Stimulated activated CD4-positive, alpha-beta T cell treated with anti-CD3 and anti-CD28 coated beads, Interleukin-12 subunit alpha, Interleukin-12 subunit beta, amount 100 ng/mL, for 4 hours (primary cell): ENCODE measurements around the gene ARL6IP6.
A peak's percentile ranks its signal among the peaks of the same experiment; 100 is the strongest.
"Not testable (repeated sequence)": the region's sequence is repeated elsewhere in the genome, so short reads cannot be mapped to it uniquely, and the experiment has no call there.

Experiments
- DNase-seq: peaks from one replicate; pipeline ENCODE4 v3.0.0-alpha.2; 2020

ARL6IP6 gene

GRCh38 chr2:152718076-152718908 lies at the start of gene ARL6IP6:
Gene ARL6IP6, plus strand, starts transcription at chr2:152718620. Its CDS starts 5 bp downstream, at chr2:152718625.
- peak; percentile 90 for DNase-seq

DNA sequence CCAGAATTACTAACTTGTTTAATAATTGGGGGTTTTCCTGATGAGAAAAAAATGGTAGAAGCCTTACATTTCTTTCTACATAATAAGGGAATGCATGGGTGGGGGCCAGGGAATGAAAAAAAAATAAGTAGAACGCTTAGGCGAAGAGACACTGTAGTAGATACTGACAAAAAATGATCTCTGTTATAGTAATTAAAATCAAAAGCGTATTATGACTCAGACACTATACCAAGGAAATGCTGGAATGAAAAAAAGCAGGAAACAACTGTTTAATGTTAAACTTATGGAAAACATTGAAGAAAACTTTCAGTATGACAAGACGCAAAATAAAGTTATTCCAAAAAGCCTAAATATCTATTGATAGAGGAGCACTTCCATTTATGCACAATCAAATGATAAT lies 44.1 kb upstream of the ARL6IP6 start:
- no peak for DNase-seq

DNA sequence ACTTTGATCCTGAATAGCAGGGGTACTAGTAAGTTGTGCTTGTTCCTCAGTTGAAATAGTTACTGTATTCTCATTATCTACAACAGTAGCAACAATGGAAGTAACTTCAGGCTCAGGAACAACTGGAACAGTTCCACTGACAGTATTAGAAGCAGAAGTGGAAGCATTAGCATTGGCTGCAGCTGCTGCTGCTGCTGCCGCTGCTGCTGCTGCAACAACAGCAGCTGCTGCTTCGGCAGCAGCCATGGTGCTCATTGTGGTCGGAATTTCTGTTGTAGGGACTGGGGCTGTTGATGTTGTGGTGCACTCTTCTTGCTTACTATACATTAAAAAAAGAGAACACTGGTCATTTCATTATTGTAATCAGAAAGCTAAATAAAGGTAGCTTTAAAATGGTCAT lies 42.0 kb upstream of the ARL6IP6 start:
- DNase-seq, result no peak

DNA sequence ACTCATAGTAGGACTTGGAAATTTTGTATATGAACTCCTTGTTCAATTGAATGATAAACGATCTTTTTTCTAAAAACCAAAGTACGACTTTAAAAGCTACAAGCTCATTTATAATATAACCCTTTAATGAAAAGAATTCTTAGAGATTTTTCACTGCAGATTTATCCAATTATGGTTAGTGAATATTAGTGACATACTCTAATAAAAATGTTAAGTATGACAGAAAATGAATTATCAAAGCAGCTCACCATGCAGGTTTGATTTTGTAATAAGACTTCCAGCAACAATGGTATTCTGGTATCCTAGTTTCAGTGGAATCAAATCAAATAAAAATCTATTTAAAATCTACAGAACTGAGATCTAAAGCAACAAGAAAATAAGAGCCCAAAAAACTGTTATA lies 39.6 kb upstream of the ARL6IP6 start:
- no peak for DNase-seq

DNA sequence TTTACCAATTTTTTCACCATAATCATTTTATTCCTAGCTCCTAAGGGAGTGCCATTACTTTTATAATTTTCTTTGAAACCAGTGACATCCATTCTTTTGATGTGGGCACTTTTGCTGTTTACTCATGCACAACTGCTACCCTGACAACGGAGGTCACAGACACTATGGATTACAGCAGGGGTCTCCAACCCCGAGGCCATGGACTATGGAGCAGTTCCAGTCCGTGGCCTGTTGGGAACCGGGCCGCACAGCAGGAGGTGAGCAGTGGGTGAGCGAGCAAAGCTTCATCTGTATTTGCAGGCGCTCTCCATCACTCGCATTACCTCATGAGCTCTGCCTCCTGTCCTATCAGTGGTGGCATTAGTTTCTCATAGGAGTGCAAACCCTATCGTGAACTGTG lies 35.8 kb upstream of the ARL6IP6 start:
- DNase-seq, result no peak

- no peak for DNase-seq
Measured at GRCh38 chr2:152683400-152683799, 35.0 kb upstream of the ARL6IP6 start.

DNA sequence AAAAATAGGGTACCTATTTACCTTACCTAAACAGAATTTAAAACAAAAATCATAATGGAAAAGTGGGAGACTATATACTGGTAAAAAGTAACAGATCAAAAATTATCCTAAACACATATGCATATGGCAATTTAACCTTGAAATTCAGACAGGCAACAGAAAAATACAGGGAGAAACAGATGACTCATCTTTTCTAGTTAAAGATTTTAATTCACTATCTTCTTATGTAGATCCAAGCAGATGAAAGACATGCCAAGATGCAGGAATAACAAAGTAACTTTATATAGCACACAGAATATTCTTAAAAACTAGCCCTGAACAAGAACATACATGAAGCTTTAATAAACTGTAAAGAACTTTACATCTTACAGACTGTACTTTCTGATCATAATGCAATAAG lies 32.1 kb upstream of the ARL6IP6 start:
- no peak for DNase-seq

GRCh38 chr2:152693033-152693432 lies 25.4 kb upstream of the ARL6IP6 start:
- DNase-seq, result no peak

GRCh38 chr2:152694161-152694661 lies 24.2 kb upstream of the ARL6IP6 start:
- DNase-seq, result no peak

GRCh38 chr2:152695763-152696162 lies 22.7 kb upstream of the ARL6IP6 start:
- DNase-seq, result no peak

- no peak for DNase-seq
Measured at GRCh38 chr2:152696476-152696875, 21.9 kb upstream of the ARL6IP6 start.

- no peak for DNase-seq
Measured at GRCh38 chr2:152701198-152701597, 17.2 kb upstream of the ARL6IP6 start.

DNA sequence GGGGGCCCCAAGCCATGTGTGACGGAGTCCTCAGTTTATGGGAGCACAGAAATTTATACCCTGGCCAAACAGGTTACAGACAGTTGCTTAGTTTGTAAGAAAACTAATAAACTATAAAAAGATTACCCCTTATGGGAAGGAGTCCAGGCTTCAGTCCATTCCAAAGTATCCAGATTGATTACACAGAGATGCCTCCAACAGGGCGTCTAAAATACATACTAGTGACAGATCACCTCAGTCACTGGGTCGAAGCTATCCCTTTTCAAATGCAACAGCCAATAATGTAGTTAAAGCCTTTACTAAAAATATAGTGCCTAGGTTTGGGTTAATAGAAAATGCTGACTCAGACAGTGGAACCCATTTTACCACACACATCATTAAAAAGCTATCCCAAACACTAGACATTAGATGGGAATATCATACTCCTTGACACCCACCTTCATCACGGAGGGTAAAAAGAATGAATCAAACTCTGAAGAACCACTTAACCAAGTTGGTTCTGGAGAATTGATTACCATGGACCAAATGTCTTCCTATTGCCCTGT lies 11.9 kb upstream of the ARL6IP6 start:
- DNase-seq, result no peak

- DNase-seq, result no peak
Measured at GRCh38 chr2:152708742-152709141, 9.7 kb upstream of the ARL6IP6 start.

DNA sequence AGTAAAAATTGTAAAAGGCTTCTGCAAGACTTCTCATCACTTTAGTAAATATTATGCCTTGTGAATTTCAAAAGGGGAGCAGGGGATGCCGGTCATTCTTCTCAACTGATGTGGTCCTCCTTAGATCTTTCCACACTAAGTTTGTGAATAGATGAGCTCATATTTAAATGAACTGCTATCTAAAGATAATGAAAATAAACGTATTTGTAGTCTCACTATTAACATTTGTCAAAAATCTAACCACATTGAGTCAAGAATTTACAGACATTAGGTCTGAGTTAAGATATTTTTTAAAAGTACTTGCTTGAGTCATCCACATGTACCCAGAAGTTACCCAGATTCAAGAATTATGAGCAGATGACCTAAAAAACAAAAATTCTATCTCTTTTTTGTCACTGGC lies 7.7 kb upstream of the ARL6IP6 start:
- DNase-seq, result no peak

DNA sequence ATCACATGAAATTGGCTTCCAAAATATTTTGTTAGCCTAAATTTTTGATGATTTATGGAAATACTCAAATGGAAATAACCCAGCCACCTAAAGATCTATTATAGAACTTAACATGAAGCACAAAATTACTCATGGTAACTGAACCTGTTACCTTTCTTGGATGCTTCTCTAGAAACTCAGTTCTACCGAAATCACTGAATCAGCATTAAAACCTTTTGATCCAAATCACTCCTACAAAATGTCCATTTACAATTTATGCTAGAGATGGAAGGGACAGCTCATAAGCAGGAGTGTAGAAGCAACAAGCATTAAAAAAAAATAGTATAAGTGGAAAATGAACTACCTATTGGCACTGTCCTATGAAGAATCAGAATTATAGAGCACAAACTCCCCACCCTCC lies 3.3 kb upstream of the ARL6IP6 start:
- no peak for DNase-seq

DNA sequence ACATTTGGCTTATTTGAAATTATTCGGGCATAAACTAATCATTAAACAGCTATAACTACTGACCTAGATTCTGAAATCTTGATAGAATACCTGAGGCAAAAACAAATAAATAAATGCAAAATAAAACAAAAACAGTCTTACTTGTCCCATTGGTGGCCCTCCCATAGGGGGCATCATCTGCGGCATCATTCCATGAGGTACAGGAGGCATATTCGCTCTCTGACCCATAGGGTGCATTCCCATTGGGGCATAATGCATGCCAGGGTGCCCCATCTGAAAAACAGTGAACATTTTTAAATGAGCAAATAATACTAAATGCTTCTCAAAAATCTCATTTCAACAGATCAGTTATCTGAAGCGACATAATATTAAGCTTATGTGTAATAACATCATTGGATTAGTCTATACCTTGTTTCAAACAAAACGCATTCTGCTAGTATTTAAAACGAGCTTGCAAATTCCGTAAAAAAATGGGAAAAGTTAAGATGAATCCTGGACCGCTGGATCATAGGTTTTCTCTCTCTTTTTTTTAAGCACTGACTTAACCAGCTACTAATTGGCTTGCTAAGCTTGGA lies 2.5 kb upstream of the ARL6IP6 start:
- no peak for DNase-seq

DNA sequence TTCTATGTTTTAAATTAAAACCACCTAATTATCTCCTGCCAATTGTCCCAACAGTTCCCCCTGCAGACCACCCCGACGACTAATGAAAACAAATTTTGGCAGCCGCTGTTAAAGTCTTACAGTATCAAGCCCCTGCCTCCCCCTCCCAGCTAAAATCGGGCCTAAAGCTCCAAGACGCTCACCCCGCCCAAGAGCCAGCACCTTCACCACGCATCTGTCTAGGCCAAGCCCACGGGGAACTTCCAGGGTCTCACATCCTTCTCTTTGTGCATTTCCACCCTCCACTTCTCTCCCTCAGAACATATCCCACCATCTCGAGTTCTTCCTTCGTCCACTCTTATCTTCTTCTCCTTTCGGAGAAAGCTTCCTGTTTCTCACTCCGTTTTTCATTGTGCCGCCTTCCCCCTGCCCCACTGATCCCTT lies 1.6 kb upstream of the ARL6IP6 start:
- DNase-seq, result peak; percentile 25

- DNase-seq, result peak; percentile 99
Measured at GRCh38 chr2:152717228-152718075, 968 bp upstream of the ARL6IP6 start, which contains the start of gene PRPF40A. Gene PRPF40A, minus strand, starts transcription at chr2:152717461. Its CDS starts 22 bp downstream, at chr2:152717439.

DNA sequence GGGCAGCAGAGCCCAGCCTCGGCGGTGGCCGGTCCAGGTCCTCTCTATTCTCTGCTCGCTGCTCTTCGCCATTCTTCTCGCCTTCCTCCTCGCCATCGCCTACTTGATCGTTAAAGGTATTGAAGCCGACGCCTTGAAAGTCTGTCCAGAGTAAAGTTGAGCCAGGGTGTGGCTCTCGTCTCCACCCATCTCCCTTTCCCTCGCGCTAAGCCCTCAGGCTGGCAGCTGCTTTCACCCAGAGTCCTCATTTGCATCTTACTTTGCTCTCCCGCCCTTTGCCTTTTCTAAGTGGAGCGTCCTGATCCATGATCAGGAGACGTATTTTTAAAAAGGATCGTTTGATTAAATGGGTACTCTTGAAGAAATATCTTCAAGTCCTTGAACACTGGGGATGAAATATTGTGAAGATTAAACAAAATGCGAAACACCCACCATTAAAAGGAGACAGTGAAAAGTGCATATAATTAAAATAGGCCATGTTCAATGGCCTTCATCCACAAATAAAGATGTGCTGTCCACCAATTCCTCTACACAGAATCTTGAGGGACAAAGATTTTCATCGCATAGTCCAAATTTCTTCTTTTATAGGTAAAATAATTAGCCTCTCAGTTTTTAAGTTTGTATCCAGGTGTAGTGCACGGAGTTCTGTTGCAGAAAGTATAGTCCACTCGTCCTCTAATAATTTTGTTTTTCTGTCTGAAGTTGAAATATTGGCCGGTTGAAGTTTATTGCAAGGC lies 657 bp downstream of the ARL6IP6 start:
- DNase-seq, result no peak

DNA sequence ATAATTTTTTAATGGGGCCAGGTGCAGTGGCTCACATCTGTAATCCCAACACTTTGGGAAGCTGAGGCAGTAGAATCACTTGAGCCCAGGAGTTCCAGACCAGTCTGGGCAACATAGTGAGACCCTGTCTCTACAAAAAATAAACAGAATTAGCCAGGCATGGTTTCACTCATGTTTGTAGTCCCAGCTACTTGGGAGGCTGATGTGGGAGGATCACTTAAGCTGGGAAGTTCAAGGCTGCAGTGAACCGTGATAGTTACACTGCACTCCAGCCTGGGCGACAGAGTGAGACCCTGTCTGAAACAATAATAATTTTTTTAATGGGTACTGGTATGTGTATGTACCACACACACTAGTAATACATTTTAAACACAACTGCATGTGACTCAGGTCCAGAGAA lies 2.4 kb downstream of the ARL6IP6 start:
- no peak for DNase-seq

DNA sequence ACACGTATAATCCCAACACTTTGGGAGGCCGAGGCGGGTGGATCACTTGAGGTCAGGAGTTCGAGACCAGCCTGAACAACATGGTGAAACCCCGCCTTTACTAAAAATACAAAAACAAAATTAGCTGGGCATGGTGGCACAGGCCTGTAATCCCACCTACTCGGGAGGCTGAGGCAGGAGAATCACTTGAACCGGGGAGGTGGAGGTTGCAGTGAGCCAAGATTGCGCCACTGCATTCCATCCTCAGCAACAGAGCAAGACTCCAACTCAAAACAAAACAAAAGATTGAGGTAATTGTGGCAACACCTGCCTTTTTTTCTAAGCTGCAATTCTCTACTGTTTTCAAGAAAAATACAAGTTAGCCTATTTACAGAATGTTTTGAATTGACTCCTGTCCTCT lies 4.2 kb downstream of the ARL6IP6 start:
- DNase-seq, result not testable (repeated sequence)
